HS-5 (cell line): ENCODE data around the gene FANCL.
"Not testable (repeated sequence)": the region's sequence is repeated elsewhere in the genome, so short reads cannot be mapped to it uniquely, and the experiment has no call there.

Source experiments
- DNase-seq: peaks from one replicate; pipeline ENCODE4 v3.0.0-alpha.2; 2012; ENCODE audit warnings: low read depth

FANCL gene

DNA sequence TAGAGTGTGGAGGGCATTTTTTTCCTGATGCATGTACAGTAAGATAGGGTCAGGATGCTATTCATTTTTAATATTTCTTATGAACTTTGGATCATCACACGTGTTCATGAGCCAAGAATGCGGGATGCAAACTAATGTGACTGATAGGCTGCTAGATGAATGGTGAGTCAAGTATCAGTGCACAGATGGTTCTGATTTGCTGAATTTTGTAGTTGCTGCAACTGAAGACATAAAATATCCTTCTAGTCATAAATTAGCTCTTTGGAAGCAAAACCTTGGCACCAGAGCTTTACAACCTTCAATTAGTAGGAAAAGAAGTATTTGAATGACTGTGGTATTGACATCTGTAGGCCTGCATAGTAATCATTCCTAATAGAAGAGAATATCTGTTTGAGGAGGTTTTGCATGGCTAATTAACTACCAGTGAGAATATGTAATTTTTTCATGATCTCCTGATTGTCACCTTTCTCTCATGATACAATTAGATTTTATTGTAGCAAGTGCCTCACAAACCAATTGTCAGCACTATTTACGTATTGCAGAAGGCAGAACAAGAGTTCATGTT is 100.5 kb downstream of the FANCL start:
- peak; percentile 77 for DNase-seq

DNA sequence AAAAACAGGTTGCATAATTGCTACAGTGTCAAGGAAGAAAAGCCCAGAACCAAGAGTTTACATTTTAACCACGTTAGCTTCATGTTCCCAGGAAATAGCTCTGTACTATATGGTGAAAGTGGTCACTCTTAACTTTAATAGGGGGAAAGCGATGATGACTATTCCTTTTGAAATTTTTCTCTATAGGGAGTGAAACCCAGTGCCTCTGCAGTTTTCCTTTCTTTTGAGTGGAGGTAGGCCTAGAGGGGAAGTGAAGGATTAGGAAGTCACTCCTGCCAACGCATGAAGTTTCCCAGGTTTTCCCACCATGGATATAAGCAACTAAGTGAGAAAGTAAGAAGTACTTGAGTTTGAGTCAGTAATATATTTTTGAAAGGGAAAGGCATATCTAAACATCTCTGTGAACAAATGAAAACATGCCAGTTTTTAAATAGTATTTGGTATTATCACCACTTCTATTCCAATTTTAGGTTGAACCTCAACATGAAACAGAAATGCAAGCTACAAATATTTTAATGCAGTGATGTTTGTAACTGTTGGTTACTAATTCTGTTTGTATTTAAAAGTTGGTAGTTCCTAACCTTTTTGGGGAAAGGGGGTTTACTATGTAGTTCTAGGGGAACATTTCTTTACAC is 102.6 kb downstream of the FANCL start:
- no peak for DNase-seq

DNA sequence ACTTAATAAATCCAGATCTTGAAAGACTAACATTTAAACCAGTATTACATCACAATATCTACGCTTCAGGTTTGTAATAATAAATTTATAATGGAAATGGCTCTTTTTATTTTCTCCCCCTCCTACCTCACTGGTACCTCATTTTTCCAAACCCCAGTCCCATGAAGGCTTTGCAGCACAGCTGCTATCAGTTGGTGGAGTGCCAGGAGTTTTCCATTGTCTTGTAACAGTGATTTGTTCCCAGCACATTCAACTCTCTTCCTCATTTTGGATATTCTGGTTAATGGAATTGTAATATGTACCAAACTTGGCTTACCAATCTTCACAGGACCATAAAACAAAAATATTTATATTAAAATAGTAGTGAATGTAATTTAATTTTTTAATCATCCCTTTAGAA is 103.3 kb downstream of the FANCL start:
- no peak for DNase-seq

DNA sequence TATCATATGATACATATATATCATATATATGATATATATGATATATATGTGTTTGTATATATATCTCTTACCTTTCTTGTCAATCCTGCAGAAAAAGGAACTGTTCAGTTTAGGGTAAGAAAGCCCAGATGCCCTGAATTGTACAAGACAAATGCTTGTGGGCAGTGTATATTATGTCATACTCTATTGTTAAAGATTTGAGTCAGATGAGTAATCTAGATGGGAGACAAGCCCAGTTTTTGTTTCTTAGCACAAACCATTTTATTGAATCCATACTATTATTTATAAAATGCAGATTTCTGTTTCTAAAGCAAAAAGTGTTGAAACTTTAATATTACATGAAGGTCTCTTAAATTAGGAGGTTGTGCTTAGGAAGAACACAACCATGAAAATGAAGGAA is 103.9 kb downstream of the FANCL start:
- peak; percentile 42 for DNase-seq

DNA sequence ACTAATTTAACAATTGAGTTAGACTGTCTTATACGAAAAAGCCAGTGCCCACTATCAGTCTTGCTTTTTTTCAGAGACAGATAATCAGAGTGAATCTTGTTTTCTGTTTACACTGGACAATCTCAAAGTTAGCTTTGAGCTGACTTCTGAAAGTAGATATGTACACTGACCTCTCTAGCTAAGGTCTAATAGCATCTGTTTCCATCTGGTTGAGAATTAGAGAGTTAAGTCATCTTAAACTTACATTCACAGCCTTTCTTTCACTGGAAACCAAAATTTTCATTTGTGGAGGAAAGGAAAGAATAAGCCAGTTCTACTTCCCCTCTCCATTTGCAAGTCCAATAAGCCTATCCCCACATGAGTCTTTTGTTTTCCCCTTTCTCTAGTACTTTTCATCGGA is 105.3 kb downstream of the FANCL start:
- no peak for DNase-seq

DNA sequence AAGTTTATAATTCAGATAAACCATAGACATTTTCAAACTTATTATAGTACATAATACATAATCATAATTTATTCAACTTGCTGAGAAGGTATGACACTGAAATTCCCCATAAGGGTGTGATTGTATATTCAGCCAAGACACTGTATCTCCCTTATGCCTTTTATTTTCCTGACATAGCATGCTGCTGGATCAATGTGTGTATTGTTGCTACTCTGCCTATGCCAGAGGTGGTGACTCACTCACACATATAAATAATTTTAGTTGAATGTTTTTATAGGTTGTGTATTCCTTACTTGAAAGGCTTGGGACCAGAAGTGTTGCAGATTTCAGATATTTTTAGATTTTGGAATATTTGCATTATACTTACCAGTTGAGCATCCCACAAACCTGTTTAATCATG is 107.7 kb downstream of the FANCL start:
- no peak for DNase-seq

DNA sequence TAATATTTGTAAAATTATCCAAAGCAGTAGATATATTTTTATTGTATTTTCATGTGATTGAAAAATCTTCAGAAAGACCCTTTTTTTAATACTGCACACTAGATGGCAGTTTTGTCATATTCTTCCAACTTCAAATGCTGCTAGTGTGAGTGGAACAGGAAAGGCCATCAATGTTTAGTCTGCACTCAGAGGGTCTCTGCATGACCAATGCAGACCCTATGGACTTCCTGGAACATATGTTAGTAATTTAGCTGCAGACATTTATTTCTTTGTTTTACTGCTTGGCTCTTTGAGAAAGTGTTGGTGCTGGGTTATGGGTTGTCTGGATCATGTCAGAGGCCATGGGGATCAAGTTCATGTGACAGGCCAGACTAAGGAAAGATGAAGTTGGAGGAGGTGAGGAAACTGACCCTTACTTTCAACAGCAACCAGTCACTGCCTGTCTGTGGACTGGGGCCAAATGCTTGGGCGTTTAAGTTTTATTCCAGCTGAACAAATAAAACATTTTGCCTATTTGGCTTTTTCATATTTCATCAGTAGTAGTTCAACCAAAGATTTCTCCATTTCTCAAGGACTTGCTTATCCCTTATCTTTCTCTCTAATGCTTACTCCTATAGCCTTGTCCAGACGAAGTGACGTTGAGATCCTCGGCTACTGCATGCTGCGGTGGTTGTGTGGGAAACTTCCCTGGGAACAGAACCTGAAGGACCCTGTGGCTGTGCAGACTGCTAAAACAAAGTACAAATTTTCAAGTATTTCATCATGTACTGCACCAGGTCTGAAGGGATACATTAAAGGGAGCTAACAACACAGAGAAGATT is 109.7 kb downstream of the FANCL start:
- DNase-seq: no peak

DNA sequence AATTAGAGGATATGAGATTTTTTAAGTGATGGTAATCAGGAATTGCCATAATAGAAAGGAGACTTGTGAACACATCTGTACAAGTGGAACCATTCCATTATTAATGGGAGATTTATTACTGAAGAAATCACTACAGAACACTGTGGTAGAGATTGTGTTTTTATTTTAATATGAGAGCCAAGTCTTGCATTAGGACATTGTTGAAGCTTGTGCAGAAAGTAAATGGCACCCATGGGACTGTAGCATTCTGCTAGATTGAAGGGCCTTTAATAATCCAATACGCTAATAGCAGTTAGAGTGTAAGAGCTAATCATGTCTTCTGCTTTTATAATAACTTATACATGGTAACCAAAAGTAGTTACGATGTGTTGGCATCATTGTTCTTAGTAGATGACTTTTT is 110.9 kb downstream of the FANCL start:
- DNase-seq: no peak

DNA sequence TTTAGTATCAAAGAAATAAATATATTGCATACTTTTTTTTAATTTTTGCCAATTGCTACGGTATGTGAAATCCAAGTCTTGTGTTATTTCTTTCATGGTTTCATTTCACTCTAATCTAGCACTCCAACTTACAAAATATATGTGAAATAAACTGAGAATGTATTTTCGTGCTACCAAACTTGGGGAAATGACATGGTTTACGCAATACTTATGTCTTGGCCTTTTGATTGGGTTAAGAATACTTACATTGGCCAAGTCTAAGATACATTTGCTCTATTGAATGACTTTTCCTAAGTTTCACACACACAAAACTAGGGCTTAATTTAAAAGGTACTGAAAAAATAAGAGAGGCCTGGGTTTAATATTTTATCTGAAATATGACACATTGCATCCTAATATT is 114.0 kb downstream of the FANCL start:
- DNase-seq: no peak

DNA sequence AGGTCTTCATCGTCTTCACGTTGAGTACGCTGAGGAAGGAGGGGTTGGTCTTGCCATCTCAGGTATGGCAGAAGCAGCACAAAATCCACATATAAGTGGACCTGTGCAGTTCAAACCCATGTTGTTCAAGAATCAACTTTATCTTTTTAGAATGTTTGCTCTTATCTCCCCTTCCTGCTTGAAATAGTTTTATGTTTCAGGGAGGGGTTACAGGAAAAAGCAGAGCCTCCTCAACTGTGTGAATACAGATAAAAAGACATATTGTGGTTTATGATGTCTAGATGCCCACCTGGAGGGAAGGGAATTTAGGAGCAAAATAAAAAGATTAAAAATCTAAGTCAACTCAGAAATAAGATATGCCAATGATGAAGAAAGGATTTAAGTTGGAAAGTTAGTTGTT is 118.6 kb downstream of the FANCL start:
- DNase-seq: no peak

DNA sequence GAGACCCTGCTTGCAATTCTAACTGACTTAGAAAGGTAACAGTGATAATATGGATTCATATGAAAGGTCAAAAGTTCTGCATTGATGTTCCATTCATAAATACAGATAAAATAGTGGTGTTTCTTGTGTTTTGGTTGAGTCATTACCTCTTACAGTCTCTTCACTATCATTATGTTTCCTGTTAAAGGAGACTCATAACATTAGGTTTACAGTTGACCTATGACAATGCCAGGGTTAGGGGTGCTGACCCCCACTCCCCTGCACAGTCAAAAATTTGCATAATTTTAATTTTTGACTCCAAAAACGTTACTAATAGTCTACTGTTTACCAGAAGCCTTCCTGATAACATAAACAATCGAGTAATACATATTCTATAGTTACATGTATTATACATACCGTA is 119.1 kb downstream of the FANCL start:
- no peak for DNase-seq

DNA sequence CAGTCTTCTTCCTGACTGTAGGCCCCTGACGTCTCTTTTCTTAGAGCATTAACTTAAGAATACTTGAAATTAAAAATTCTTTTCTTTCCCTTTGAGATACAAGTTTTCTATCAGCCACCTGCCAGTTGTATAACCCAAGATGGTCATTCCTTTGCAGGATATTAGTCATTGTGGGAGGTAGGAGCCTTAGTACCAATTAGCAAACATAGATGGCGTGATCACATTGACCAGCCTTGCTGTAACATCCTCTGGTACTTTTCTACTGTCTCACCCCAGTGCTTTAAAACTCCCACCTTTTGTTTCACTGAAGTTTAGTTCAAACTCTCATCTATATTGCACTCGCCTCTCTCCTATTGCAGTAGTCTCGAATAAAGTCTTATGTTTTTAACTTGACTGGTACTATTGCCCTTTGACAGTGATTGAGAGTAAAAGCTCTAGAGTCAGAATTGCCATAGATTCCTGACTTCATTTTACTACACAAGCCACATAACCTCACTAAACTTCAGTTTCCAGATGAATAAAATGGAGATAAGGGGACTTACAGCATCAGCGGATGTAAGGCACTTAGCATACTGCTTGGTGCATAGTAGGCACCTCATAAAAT is 120.4 kb downstream of the FANCL start:
- DNase-seq: no peak

DNA sequence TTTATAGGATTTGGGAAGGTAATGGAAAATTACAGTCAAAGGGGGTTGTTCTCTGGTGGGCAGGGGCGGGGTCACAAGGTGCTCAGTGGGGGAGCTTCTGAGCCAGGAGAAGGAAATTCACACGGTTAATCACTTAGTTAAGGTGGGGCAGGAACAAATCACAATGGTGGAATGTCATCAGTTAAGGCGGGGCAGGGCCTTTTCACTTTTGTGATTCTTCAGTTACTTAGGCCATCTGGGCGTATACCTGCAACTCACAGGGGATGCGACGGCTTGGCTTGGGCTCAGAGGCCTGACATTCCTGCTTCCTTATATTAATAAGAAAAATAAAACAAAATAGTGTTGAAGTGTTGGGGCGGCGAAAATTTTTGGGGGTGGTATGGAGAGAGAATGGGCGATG is 127.6 kb downstream of the FANCL start:
- not testable (repeated sequence) for DNase-seq

DNA sequence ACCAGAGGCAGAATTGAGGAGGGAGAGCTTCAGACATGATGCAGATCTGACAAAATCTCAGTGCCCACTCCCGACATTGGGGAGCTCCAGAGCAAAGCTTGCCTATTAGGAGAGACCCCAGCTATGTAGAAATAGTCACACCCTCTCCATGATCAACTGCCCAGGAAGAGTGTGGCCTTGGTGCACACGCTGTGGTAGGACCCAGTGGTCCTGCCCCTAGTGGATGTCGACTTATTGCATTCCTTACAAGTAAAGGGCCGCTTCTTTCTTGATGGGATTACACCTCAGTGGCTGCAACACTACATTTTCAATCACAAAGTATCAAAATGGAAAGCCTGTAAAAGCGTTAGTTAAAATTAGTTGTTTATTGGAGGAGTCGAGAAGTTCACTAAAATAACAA is 130.4 kb downstream of the FANCL start:
- DNase-seq: no peak

DNA sequence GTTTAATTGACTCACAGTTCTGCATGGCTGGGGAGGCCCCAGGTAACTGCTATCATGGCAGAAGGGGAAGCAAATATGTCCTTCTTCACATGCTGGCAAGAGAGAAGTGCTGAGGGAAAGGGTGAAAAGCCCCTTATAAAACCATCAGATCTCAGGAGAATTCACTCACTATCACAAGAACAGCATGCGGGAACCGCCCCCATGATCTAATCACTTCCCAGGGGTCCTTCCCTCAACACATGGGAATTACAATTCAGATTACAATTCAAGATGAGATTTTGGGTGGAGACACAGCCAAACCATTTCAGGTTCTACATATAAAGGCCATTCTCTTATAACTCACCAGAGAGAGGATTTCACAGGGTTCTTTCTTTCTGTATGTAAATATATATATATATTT is 131.6 kb downstream of the FANCL start:
- no peak for DNase-seq
